Adrenal gland (tissue), 12 donors: ENCODE results near the gene CLEC3B. TPM values are rescaled to one million over a fixed set of nuclear protein-coding genes. Genes with fewer than 3 reads are reported as not detected.

Source experiments
- DNase-seq, 7 donors: peaks; one replicate each; pipeline ENCODE4 v3.0.0-alpha.2; 2019 to 2020
- H3K27ac ChIP-seq, 5 donors: fragments of 200-600 bp; sonication (generic) in 4 of 5; 1 replicate in 3 of 5; 2 replicates in 2 of 5; pipeline versions ENCODE4 v1.5.1 to v1.8.0; 2016 to 2020; ENCODE audit warnings: mild to moderate bottlenecking in 1 of 5
- H3K27me3 ChIP-seq: fragments of 200-600 bp; 2 replicates; pipeline ENCODE4 v1.8.0; 2021
- H3K36me3 ChIP-seq, 2 donors: fragments of 200-600 bp; replicated peaks in 1 of 2; 1 replicate in 1 of 2; 2 replicates in 1 of 2; pipeline versions ENCODE4 v1.5.1 to v1.8.0; 2018 to 2022
- H3K4me1 ChIP-seq, 2 donors: fragments of 200-600 bp; replicated peaks in 1 of 2; 1 replicate in 1 of 2; 2 replicates in 1 of 2; pipeline versions ENCODE4 v1.5.1 to v1.8.0; 2018 to 2021
- H3K4me3 ChIP-seq, 4 donors: fragments of 200-600 bp; sonication (generic) in 3 of 4; one replicate each; pipeline ENCODE4 v1.5.1; 2016 to 2018
- H3K9me3 ChIP-seq, 3 donors: fragments of 200-600 bp; sonication (generic) in 1 of 3; replicated peaks in 1 of 3; 1 replicate in 2 of 3; 2 replicates in 1 of 3; pipeline versions ENCODE4 v1.5.1 to v1.8.0; 2016 to 2021
- CTCF ChIP-seq, 6 experiments: fragments of 450-650 bp in 4 of 6; fragments of 200-600 bp in 2 of 6; sonication (generic) in 1 of 6; IDR thresholded peaks; 1 replicate in 5 of 6; 2 replicates in 1 of 6; pipeline versions ENCODE4 v1.5.1 to v1.8.0; 2016 to 2021; ENCODE audit warnings: antibody characterized with exemption in 6 of 6, mild to moderate bottlenecking in 2 of 6, moderate library complexity in 1 of 6
- POLR2A ChIP-seq, 2 donors: fragments of 450-650 bp; IDR thresholded peaks; one replicate each; pipeline ENCODE4 v1.6.1; 2017; ENCODE audit warnings: antibody characterized with exemption in 2 of 2, mild to moderate bottlenecking in 2 of 2, moderate library complexity in 1 of 2
- WGBS, 4 donors: extraction: QIAGEN DNeasy Blood & Tissue Kit in 2 of 4; methylation state at CpG; one replicate each; pipeline versions ENCODE4 v1.1.5 to v1.1.7; 2013 to 2017; 5-methylcytosine and 5-hydroxymethylcytosine counted together
- intact Hi-C, 2 donors: fragments of 100-400 bp; cut with DNase I; formaldehyde crosslinking; loops; one replicate each; pipeline versions ENCODE4 v1.14.1 to v1.15.0; 2022 to 2023
- polyA plus RNA-seq, 3 donors: library from polyadenylated mRNA; stranded (reverse); fragments of 200-250 nt in 2 of 3; fragments of 350-450 nt in 1 of 3; fragmentation: Illumina TruSeq in 1 of 3; extraction: RNeasy Lipid Tissue Mini Kit (QIAGEN cat#74804) in 1 of 3; gene quantifications; one replicate each; pipeline ENCODE4 v1.2.3, GENCODE V29; 2013 to 2014
- total RNA-seq, 9 donors: library from RNA; depleted of rRNA in 4 of 9; stranded (reverse); fragments of >200 nt in 4 of 9; fragments of 120-200 nt in 1 of 9; fragmentation: NEBNext Ultra II Directional in 1 of 9; extraction: Animal tissue kit (Norgen Biotek cat#: 25700) in 1 of 9; gene quantifications; one replicate each; pipeline versions ENCODE4 v1.1.0 to v1.2.4, GENCODE V29; 2013 to 2023
- donor health status: healthy with polysubstance abuse.
- donor health status: Bipolar disorder and iron deficiency.
- donor health status: DM: yes; HTN: yes; CAD: no.
- donor health status: DM: no; HTN: no; CAD: no.
- donor health status: DM: no; HTN: no; CAD: no.
- donor health status: DM: yes; HTN: yes; CAD: no.

The CLEC3B gene
- total and polyA plus RNA-seq, 12 donors, result 5.1 to 251 (median 73.1) TPM

GRCh38 chr3:45007091-45007490 lies 19.0 kb upstream of the CLEC3B start:
- intact Hi-C loops, result no loop called here
- WGBS, 4 donors, result 93 to 96% (median 94%) methylated on average over 8 of the region's 8 CpGs
- no peaks in the 10 kb centered on the region for H3K9me3 ChIP-seq
- DNase-seq, result no peak
- H3K36me3 ChIP-seq, result peaks cover 0 to 42% of the 10 kb centered on the region in 2 donors
- H3K4me1 ChIP-seq, result peaks cover 15 to 26% of the 10 kb centered on the region in 2 donors
- TF ChIP-seq POLR2A (IDR thresholded peaks at IDR 0.05) (no peak), CTCF (IDR thresholded peaks at IDR 0.05) (no peak)
- H3K27ac ChIP-seq, result peak overlapping the region in 1 of 5 donors; percentile 36
- H3K27me3 ChIP-seq, result no peaks in the 10 kb centered on the region
- H3K4me3 ChIP-seq, result no peak overlapping the region

GRCh38 chr3:45008117-45008516 lies 18.0 kb upstream of the CLEC3B start:
- H3K4me3 ChIP-seq, result no peak overlapping the region
- intact Hi-C loops, result no loop called here
- no peaks in the 10 kb centered on the region for H3K27me3 ChIP-seq
- peaks cover 0 to 36% of the 10 kb centered on the region in 2 donors for H3K36me3 ChIP-seq
- TF ChIP-seq CTCF (IDR thresholded peaks at IDR 0.05) (no peak), POLR2A (IDR thresholded peaks at IDR 0.05) (no peak)
- WGBS, 4 donors, result 93 to 100% (median 98%) methylated on average over 1 of the region's 1 CpG
- peaks cover 25 to 36% of the 10 kb centered on the region in 2 donors for H3K4me1 ChIP-seq
- no peak for DNase-seq
- H3K27ac ChIP-seq, result peak overlapping the region in 2 of 5 donors; percentile 36 to 88
- H3K9me3 ChIP-seq, result no peaks in the 10 kb centered on the region

- H3K4me1 ChIP-seq, result peaks cover 34 to 51% of the 10 kb centered on the region in 2 donors
Observed at GRCh38 chr3:45009868-45010267, 16.2 kb upstream of the CLEC3B start.

GRCh38 chr3:45010811-45011333 lies 15.2 kb upstream of the CLEC3B start:
- TF ChIP-seq CTCF (IDR thresholded peaks at IDR 0.05), result no peak
- TF ChIP-seq POLR2A (IDR thresholded peaks at IDR 0.05), result no peak
- Histone ChIP-seq H3K27ac (peak overlapping the region in 4 of 5 donors; percentile 84 to 89 (median 87)), H3K9me3 (no peaks in the 10 kb centered on the region), H3K4me1 (peaks cover 34 to 59% of the 10 kb centered on the region in 2 donors), H3K36me3 (peaks cover 0 to 18% of the 10 kb centered on the region in 2 donors), H3K27me3 (no peaks in the 10 kb centered on the region), H3K4me3 (no peak overlapping the region)
- intact Hi-C loops, result no loop called here
- DNase-seq, result no peak
- WGBS, 4 donors, result 62 to 76% (median 67%) methylated on average over 3 of the region's 3 CpGs

More at GRCh38 chr3:45009868-45010267, 16.2 kb upstream of the CLEC3B start:
- Histone ChIP-seq H3K9me3 (no peaks in the 10 kb centered on the region), H3K4me3 (no peak overlapping the region), H3K27ac (peak overlapping the region in 4 of 5 donors; percentile 50 to 89 (median 86)), H3K36me3 (peaks cover 0 to 26% of the 10 kb centered on the region in 2 donors), H3K27me3 (no peaks in the 10 kb centered on the region)
- TF ChIP-seq CTCF (IDR thresholded peaks at IDR 0.05) (no peak), POLR2A (IDR thresholded peaks at IDR 0.05) (no peak)
- DNase-seq, result no peak
- 94 to 100% (median 97%) methylated on average over 1 of the region's 1 CpG for WGBS, 4 donors
- intact Hi-C loops, result no loop called here
